HG02970 (cell line): ENCODE measurements around the gene ATP8A2.
A peak's percentile ranks its signal among the peaks of the same experiment; 100 is the strongest.

Source experiments
- ATAC-seq: cut with Tn5 transposase; IDR thresholded peaks from one replicate; pipeline ENCODE4 v1.9.1; 2021; ENCODE audit warnings: mild to moderate bottlenecking, moderate library complexity, moderate number of reproducible peaks; ENCODE audit not compliant: unreplicated experiment, low FRiP score

ATP8A2 gene

GRCh38 chr13:25899952-25900351 is 528.2 kb downstream of the ATP8A2 start:
- ATAC-seq, result no peak

- ATAC-seq, result peak; percentile 87
Measured at GRCh38 chr13:25901460-25902376, 529.9 kb downstream of the ATP8A2 start.

GRCh38 chr13:25902455-25902854 is 530.7 kb downstream of the ATP8A2 start:
- ATAC-seq, result no peak

- no peak for ATAC-seq
Measured at GRCh38 chr13:25902891-25903341, 531.1 kb downstream of the ATP8A2 start.

- ATAC-seq, result no peak
Measured at GRCh38 chr13:25904830-25905229, 533.1 kb downstream of the ATP8A2 start.

GRCh38 chr13:25905611-25906010 is 533.8 kb downstream of the ATP8A2 start:
- no peak for ATAC-seq

- ATAC-seq, result no peak
Measured at GRCh38 chr13:25906191-25906661, 534.5 kb downstream of the ATP8A2 start.

GRCh38 chr13:25908366-25908765 is 536.6 kb downstream of the ATP8A2 start:
- no peak for ATAC-seq

- no peak for ATAC-seq
Measured at GRCh38 chr13:25910243-25910642, 538.5 kb downstream of the ATP8A2 start.

GRCh38 chr13:25910991-25911419 is 539.2 kb downstream of the ATP8A2 start:
- ATAC-seq, result no peak

GRCh38 chr13:25912961-25913360 is 541.2 kb downstream of the ATP8A2 start:
- ATAC-seq, result no peak

- no peak for ATAC-seq
Measured at GRCh38 chr13:25915840-25916518, 544.2 kb downstream of the ATP8A2 start.

- no peak for ATAC-seq
Measured at GRCh38 chr13:25920277-25920676, 548.5 kb downstream of the ATP8A2 start.

- no peak for ATAC-seq
Measured at GRCh38 chr13:25920931-25921330, 549.2 kb downstream of the ATP8A2 start.

GRCh38 chr13:25922376-25922775 is 550.6 kb downstream of the ATP8A2 start:
- no peak for ATAC-seq

- ATAC-seq, result no peak
Measured at GRCh38 chr13:25923217-25924085, 551.7 kb downstream of the ATP8A2 start.

- no peak for ATAC-seq
Measured at GRCh38 chr13:25927363-25927762, 555.6 kb downstream of the ATP8A2 start.

- no peak for ATAC-seq
Measured at GRCh38 chr13:25927932-25928331, 556.2 kb downstream of the ATP8A2 start.

- no peak for ATAC-seq
Measured at GRCh38 chr13:25928941-25929505, 557.2 kb downstream of the ATP8A2 start.

- ATAC-seq, result no peak
Measured at GRCh38 chr13:25929816-25930215, 558.0 kb downstream of the ATP8A2 start.
